Left ventricle myocardium inferior (tissue), 1 donor: Measurements from ENCODE around the gene BORCS6. TPM values are rescaled to one million over a fixed set of nuclear protein-coding genes. Genes with fewer than 3 reads are reported as not detected.

Experiments
- DNase-seq: peaks from one replicate; pipeline ENCODE4 v3.0.0-alpha.2; 2020
- H3K27ac ChIP-seq: fragments of 200-600 bp; replicated peaks from 2 replicates; pipeline ENCODE4 v1.8.0; 2021
- H3K27me3 ChIP-seq: fragments of 200-600 bp; 2 replicates; pipeline ENCODE4 v1.8.0; 2021; ENCODE audit warnings: low read depth
- H3K36me3 ChIP-seq: fragments of 200-600 bp; 2 replicates; pipeline ENCODE4 v1.8.0; 2021
- H3K4me1 ChIP-seq: fragments of 200-600 bp; 2 replicates; pipeline ENCODE4 v1.8.0; 2021
- H3K4me3 ChIP-seq: fragments of 200-600 bp; 2 replicates; pipeline ENCODE4 v1.8.0; 2021; ENCODE audit warnings: mild to moderate bottlenecking, moderate library complexity
- H3K9me3 ChIP-seq: fragments of 200-600 bp; replicated peaks from 2 replicates; pipeline ENCODE4 v1.8.0; 2021
- intact Hi-C: fragments of 100-400 bp; cut with micrococcal nuclease; formaldehyde crosslinking; loops from one replicate; pipeline ENCODE4 v1.11.0; 2022
- total RNA-seq: library from RNA; stranded (reverse); fragmentation: NEBNext Ultra II Directional; extraction: Animal tissue kit (Norgen Biotek cat#: 25700); gene quantifications from one replicate; pipeline ENCODE4 v1.2.1, GENCODE V29; 2021
- TF ChIP-seq, protein P1 (sequence below): fragments of 200-600 bp; IDR thresholded peaks from 2 replicates; pipeline ENCODE4 v1.8.0; 2021; ENCODE audit warnings: antibody characterized with exemption, mild to moderate bottlenecking, borderline replicate concordance
- donor health status: DM: no; HTN: yes; CAD: no; lungs with severe emphysema.

Gene BORCS6
- total RNA-seq, 1 donor from 2014 or later: 8.4 TPM

- Histone ChIP-seq H3K4me1 (peaks cover 43% of the 10 kb centered on the region), H3K36me3 (no peaks in the 10 kb centered on the region), H3K4me3 (peak overlapping the region; percentile 83), H3K27me3 (no peaks in the 10 kb centered on the region), H3K27ac (peak overlapping the region; percentile 95), H3K9me3 (no peaks in the 10 kb centered on the region)
- peak; percentile 84 for DNase-seq
- intact Hi-C loops: loop anchor here (5.0 to 10.0 kb wide), 2 partner anchors 36 to 61 kb away; partner anchors contain the start of gene HES7
- TF ChIP-seq, protein P1, sequence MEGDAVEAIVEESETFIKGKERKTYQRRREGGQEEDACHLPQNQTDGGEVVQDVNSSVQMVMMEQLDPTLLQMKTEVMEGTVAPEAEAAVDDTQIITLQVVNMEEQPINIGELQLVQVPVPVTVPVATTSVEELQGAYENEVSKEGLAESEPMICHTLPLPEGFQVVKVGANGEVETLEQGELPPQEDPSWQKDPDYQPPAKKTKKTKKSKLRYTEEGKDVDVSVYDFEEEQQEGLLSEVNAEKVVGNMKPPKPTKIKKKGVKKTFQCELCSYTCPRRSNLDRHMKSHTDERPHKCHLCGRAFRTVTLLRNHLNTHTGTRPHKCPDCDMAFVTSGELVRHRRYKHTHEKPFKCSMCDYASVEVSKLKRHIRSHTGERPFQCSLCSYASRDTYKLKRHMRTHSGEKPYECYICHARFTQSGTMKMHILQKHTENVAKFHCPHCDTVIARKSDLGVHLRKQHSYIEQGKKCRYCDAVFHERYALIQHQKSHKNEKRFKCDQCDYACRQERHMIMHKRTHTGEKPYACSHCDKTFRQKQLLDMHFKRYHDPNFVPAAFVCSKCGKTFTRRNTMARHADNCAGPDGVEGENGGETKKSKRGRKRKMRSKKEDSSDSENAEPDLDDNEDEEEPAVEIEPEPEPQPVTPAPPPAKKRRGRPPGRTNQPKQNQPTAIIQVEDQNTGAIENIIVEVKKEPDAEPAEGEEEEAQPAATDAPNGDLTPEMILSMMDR: no peak
Measured at GRCh38 chr17:8185582-8186445, 4.2 kb downstream of the BORCS6 start.

- intact Hi-C loops: no loop called here
- Histone ChIP-seq H3K4me3 (peak overlapping the region; percentile 77), H3K9me3 (no peaks in the 10 kb centered on the region), H3K4me1 (peaks cover 51% of the 10 kb centered on the region), H3K36me3 (no peaks in the 10 kb centered on the region), H3K27me3 (no peaks in the 10 kb centered on the region), H3K27ac (peak overlapping the region; percentile 87)
- DNase-seq: no peak
- TF ChIP-seq, protein P1: no peak
Measured at GRCh38 chr17:8176998-8177731, 12.8 kb downstream of the BORCS6 start.

GRCh38 chr17:8176197-8176940, 13.6 kb downstream of the BORCS6 start, which contains the start of gene TMEM107:
Gene TMEM107, minus strand, starts transcription at chr17:8176380. Its CDS starts 94 bp downstream, at chr17:8176286.
- no peaks in the 10 kb centered on the region for H3K9me3 ChIP-seq
- H3K27ac ChIP-seq: peak within 1 kb of the TSS; percentile 87
- TF ChIP-seq, protein P1: no peak
- peak; percentile 89 for DNase-seq
- intact Hi-C loops: no loop called here
- H3K27me3 ChIP-seq: no peaks in the 10 kb centered on the region
- peak within 1 kb of the TSS; percentile 77 for H3K4me3 ChIP-seq
- peaks cover 45% of the 10 kb centered on the region for H3K4me1 ChIP-seq
- no peaks in the 10 kb centered on the region for H3K36me3 ChIP-seq

DNA sequence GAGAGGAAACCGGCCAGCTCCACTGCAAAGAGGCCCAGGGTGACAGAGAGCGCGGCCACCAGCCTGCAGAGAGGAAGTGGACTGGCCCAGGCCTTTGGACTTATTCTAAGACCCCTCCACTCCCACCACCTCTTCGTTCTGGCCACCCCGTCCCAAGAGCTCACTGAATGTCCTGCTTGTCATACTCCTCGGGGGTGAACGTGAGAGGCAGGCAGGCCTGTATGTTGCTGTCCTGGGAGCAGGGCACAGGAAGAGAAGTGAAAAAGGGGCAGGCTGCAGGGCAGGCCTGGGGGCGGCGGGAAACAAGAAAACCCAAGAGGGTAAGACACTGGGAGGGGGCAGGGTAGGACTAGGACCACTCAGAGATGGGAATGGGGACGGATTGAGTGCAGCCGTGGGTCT, 14.2 kb downstream of the BORCS6 start:
- intact Hi-C loops: no loop called here
- no peak for DNase-seq
- TF ChIP-seq, protein P1: no peak
- Histone ChIP-seq H3K36me3 (no peaks in the 10 kb centered on the region), H3K4me3 (peak overlapping the region; percentile 77), H3K9me3 (no peaks in the 10 kb centered on the region), H3K27me3 (no peaks in the 10 kb centered on the region), H3K4me1 (peaks cover 45% of the 10 kb centered on the region), H3K27ac (peak overlapping the region; percentile 87)

DNA sequence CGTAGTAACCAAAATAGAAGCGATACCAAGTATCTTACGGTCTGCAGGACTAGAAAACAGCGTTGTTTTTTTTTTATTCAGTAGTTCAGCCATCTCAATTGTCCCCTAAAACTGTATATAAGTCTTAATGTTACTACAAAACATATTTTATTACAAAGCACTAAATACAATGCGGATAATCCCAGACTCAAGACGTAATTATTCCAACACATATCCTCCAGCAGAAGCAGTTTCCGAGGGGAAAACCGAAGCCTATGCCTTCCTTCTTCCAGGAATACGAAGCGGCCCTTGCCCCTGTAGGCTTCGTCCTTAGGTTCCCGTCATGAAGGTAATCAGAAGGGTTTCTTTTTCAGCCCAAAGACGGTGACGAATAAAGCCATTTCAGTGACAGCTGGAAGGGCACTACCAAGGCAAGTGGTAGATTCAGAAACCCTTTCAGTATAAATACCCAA, 16.1 kb downstream of the BORCS6 start:
- Histone ChIP-seq H3K4me3 (peak overlapping the region; percentile 64), H3K9me3 (no peaks in the 10 kb centered on the region), H3K27ac (peak overlapping the region; percentile 94), H3K36me3 (no peaks in the 10 kb centered on the region), H3K4me1 (peaks cover 45% of the 10 kb centered on the region), H3K27me3 (no peaks in the 10 kb centered on the region)
- DNase-seq: no peak
- intact Hi-C loops: no loop called here
- TF ChIP-seq, protein P1: no peak
